ENCODE results near the gene PCDH7. TPM values are rescaled to one million over a fixed set of nuclear protein-coding genes. Genes with fewer than 3 reads are reported as not detected.

The PCDH7 gene
- total RNA-seq, 2 experiments from 2014 or later = not detected

DNA sequence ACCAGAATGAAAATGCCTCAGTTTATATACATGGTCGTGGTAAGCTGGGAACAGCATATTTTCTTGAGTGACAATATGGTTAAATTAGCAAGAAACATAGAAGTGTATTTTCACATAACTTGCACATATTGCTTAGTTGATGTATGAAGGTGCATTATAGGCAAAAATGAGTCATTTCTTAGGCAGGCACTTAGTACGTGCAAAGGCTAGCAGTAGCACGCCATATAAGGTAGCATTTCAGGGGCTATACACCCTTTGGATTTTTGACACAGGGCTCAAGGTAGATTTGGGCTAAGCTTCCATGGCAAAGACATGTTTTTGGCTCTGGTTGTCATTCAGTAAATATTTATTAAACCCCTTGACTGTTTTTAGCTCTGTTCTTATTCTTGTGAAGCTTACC, 33.1 kb downstream of the PCDH7 start:
- DNase-seq = no peak
- no peak overlapping the region for H3K4me3 Mint-ChIP-seq
- H3K36me3 Mint-ChIP-seq = no peaks in the 10 kb centered on the region

DNA sequence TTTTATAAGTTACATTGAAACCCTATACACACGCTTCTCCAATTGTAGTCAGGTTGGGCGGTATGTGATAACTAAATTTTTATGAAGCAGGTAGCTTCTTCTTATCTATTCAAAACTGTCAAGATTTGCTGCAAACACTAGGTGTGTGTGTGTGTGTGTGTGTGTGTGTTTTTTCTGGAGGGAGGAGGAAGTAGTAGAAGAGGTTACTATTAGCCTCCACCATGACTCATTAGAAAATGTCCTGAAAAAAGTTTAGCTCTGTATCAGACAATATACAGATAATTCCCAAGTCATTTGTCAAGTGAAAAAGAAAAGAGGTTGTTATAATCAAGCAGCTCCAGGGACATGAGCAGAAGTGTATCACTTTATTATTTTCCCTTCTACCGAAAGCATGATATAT, 33.9 kb downstream of the PCDH7 start:
- Mint-ChIP-seq H3K36me3 (no peaks in the 10 kb centered on the region), H3K27ac (no peak overlapping the region), H3K4me1 (no peaks in the 10 kb centered on the region), H3K9me3 (ENCODE audit: low read depth) (peaks cover 2% of the 10 kb centered on the region), H3K4me3 (no peak overlapping the region), H3K27me3 (no peaks in the 10 kb centered on the region)
- no peak for DNase-seq
- CTCF ChIA-PET = no interaction called here
- ATAC-seq = no peak

More for the DNA sequence above, 33.1 kb downstream of the PCDH7 start:
- ATAC-seq = no peak
- Mint-ChIP-seq H3K27ac (no peak overlapping the region), H3K4me1 (no peaks in the 10 kb centered on the region), H3K27me3 (no peaks in the 10 kb centered on the region), H3K9me3 (ENCODE audit: low read depth) (peaks cover 2% of the 10 kb centered on the region)
- CTCF ChIA-PET = no interaction called here

DNA sequence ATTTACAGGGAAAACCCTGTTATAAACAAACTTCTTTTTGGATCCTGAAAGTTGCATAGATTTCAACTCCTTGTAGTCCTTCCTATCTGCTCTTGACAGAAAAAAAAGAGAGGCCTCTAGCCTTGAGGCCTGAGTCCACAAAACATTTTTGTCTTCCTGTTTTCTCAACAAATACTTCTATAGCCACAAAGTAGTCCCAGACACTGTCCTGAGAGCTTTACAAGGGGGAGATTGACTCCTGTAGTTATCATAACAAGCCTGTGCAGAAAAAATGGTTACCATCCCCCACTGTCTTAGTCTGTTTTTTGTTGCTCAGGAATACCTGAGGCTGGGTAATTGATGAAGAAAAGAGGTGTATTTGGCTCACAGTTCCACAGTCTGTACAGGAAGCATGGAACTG, 35.2 kb downstream of the PCDH7 start:
- no peaks in the 10 kb centered on the region for H3K9me3 Mint-ChIP-seq (ENCODE audit: low read depth)
- no peaks in the 10 kb centered on the region for H3K36me3 Mint-ChIP-seq
- CTCF ChIA-PET = no interaction called here
- no peaks in the 10 kb centered on the region for H3K4me1 Mint-ChIP-seq
- H3K27me3 Mint-ChIP-seq = no peaks in the 10 kb centered on the region
- no peak for DNase-seq
- H3K4me3 Mint-ChIP-seq = no peak overlapping the region
- ATAC-seq = no peak
- H3K27ac Mint-ChIP-seq = no peak overlapping the region

GRCh38 chr4:30756553-30756952, 36.4 kb downstream of the PCDH7 start:
- ATAC-seq (no peak), DNase-seq (no peak)
- CTCF ChIA-PET = no interaction called here
- no peaks in the 10 kb centered on the region for H3K9me3 Mint-ChIP-seq (ENCODE audit: low read depth)
- no peak overlapping the region for H3K27ac Mint-ChIP-seq
- no peak overlapping the region for H3K4me3 Mint-ChIP-seq
- no peaks in the 10 kb centered on the region for H3K4me1 Mint-ChIP-seq
- no peaks in the 10 kb centered on the region for H3K27me3 Mint-ChIP-seq
- no peaks in the 10 kb centered on the region for H3K36me3 Mint-ChIP-seq

DNA sequence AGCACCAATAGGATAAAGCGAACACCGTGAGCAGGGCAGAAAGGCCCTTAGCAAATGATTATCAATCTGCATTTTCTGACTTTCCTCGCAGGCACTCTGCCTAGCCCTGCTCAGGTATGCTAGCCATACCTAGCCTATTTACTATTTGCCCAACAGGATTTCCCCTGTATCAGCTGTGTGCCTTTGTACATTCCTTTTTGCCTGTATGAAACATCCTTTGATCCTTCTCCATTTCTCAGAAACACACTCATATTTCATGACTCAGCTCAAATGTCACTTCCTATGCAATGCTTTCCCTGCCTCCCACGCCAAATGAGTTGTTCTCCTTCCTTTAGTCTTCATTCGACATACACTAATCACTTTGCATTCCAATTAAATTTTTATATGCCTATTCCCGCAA, 37.2 kb downstream of the PCDH7 start:
- DNase-seq = no peak
- Mint-ChIP-seq H3K36me3 (no peaks in the 10 kb centered on the region), H3K4me3 (no peak overlapping the region), H3K4me1 (no peaks in the 10 kb centered on the region), H3K27ac (no peak overlapping the region), H3K9me3 (ENCODE audit: low read depth) (no peaks in the 10 kb centered on the region), H3K27me3 (no peaks in the 10 kb centered on the region)
- CTCF ChIA-PET = no interaction called here
- ATAC-seq = no peak

DNA sequence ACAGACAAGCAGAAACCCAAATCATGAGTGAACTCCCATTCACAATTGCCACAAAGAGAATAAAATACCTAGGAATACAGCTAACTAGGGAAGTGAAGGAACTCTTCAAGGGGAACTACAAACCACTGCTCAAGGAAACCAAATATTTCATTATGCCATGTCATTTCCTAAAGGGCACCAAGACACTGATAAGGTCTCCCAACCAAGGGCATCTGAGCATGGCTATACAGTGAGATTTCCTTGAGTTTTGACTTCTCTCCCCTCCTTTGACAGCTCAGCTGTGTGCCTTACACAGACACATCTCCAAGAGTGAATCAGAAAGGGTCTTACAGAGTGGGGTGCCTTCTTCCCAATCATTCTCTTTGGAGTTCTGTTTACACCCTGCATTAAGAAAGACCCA, 40.4 kb downstream of the PCDH7 start:
- Mint-ChIP-seq H3K4me3 (no peak overlapping the region), H3K36me3 (no peaks in the 10 kb centered on the region), H3K4me1 (no peaks in the 10 kb centered on the region), H3K27ac (no peak overlapping the region), H3K27me3 (no peaks in the 10 kb centered on the region), H3K9me3 (ENCODE audit: low read depth) (no peaks in the 10 kb centered on the region)
- no peak for ATAC-seq
- no peak for DNase-seq
- CTCF ChIA-PET = no interaction called here

DNA sequence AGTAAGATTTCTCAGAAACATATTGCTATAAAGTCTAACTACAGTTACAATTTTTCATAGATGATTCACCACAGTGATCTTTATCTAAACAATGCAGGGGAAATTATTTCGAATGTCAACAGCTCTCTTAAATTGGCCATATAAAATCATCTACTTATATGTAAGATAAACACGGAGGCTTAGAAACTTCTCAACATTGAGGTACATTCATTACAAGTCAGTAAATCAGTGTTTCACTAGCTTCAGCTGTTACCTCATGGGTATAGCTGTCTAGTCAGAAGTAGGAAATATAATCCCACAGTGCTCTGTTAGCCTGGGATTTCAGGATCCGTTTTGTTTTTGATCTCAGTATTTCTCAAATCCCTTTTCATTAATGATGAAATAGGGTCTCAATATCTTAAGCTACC, 43.2 kb downstream of the PCDH7 start:
- no peaks in the 10 kb centered on the region for H3K4me1 Mint-ChIP-seq
- H3K9me3 Mint-ChIP-seq (ENCODE audit: low read depth) = no peaks in the 10 kb centered on the region
- no peaks in the 10 kb centered on the region for H3K27me3 Mint-ChIP-seq
- DNase-seq (no peak), ATAC-seq (no peak)
- no peak overlapping the region for H3K27ac Mint-ChIP-seq
- CTCF ChIA-PET = interaction anchor here (1.1 kb wide), 1 partner anchor 240 kb away, joined by 3 read pairs; no protein-coding TSS in a partner anchor
- no peak overlapping the region for H3K4me3 Mint-ChIP-seq
- H3K36me3 Mint-ChIP-seq = no peaks in the 10 kb centered on the region

DNA sequence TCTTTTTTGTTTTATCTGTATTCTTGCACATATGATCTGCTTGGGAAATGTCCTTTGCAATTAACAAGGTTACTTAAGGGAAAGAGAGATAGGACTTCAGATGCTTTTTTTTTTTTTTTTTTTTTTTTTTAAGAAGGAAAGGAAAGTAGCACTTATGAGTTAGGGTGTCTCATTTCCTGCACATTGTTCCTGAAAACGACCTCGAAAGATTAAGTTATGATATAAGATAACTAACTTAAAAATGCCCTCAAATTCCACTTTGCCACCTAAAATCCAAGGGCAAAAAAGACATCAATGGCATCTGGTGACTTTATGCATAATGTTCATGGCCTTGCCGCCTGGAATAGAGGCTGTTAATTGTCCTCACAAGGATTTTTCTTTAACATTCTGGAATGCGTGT, 44.9 kb downstream of the PCDH7 start:
- Mint-ChIP-seq H3K27ac (no peak overlapping the region), H3K27me3 (no peaks in the 10 kb centered on the region), H3K36me3 (no peaks in the 10 kb centered on the region), H3K4me1 (no peaks in the 10 kb centered on the region), H3K4me3 (no peak overlapping the region), H3K9me3 (ENCODE audit: low read depth) (no peaks in the 10 kb centered on the region)
- CTCF ChIA-PET = no interaction called here
- DNase-seq = no peak
- ATAC-seq = no peak

DNA sequence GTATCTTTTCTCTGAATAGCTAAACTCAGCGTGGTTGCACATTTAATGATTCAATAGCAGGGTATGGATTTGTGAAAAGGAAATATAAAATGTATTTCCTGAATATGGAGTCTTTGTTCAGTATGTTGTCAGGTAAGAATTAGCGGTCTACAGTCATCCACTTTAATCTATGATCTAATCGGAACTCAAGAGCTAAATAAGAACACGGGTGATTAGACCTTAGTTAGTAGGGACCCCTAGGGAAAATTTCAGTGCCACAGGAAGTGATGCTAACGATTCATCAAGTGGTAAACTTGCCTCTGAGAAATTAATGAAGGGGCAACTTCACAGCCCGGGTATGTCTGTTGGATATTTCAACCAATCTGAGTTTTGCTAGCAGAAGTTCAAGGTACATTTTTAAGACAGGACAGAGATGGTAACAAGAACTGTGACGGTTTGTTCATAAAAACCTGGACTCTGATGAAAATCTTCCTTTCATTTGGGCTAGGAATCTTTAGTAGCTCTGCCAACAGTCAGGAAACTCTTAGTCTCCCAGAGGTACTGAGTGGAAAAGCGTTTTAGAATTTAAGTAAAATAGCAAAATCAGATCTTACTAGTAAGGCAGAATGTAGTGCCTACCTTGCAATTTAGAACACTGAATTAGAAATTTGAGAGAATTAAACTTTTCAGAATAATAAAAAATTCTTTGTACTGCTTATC, 47.1 kb downstream of the PCDH7 start:
- CTCF ChIA-PET = no interaction called here
- Mint-ChIP-seq H3K9me3 (ENCODE audit: low read depth) (no peaks in the 10 kb centered on the region), H3K27ac (no peak overlapping the region), H3K4me1 (no peaks in the 10 kb centered on the region), H3K27me3 (no peaks in the 10 kb centered on the region), H3K36me3 (no peaks in the 10 kb centered on the region), H3K4me3 (no peak overlapping the region)
- ATAC-seq (no peak), DNase-seq (no peak)

DNA sequence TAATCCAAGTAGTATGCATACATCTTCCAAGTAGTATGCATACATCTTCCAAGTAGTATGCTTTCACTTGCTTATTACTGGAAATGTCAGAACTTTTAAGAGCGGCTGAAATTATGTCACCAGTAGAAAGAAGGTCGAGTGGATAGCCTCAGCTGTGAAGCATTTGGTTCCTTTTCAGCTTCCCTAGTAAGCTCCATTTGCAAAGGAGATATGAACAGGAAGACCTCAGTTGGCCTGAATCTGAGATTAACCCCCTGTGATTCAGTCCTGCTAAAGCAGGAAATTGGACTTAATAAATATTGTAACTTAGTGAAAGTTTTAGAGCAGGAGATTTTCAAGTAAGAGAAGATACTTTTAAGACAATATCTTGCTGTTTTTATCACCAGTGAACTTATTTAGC, 48.1 kb downstream of the PCDH7 start:
- H3K9me3 Mint-ChIP-seq (ENCODE audit: low read depth) = no peaks in the 10 kb centered on the region
- H3K27me3 Mint-ChIP-seq = no peaks in the 10 kb centered on the region
- no peak overlapping the region for H3K27ac Mint-ChIP-seq
- no peak for ATAC-seq
- H3K36me3 Mint-ChIP-seq = no peaks in the 10 kb centered on the region
- CTCF ChIA-PET = no interaction called here
- no peak overlapping the region for H3K4me3 Mint-ChIP-seq
- DNase-seq = no peak
- H3K4me1 Mint-ChIP-seq = no peaks in the 10 kb centered on the region

DNA sequence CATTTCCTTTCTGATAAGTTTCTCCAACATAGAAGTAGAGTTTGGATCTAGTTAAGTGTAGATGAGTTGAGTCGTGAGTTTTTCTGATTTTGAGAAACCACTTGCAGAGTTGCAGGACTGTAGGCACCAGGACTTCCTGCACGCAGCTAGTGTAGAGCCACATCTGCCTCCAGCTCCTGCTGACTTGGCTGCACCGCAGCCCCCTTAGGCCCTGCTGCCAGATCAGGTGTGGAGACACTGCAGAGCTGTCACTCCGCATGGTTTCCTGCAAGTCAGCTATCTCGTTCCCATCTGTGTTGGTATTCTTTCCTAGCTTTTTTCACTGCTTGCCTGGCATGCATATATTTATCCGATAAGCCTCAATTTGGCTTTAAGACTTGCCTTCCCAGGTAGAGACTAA, 48.9 kb downstream of the PCDH7 start:
- DNase-seq (no peak), ATAC-seq (no peak)
- no peaks in the 10 kb centered on the region for H3K27me3 Mint-ChIP-seq
- no peaks in the 10 kb centered on the region for H3K36me3 Mint-ChIP-seq
- CTCF ChIA-PET = no interaction called here
- no peak overlapping the region for H3K27ac Mint-ChIP-seq
- H3K4me1 Mint-ChIP-seq = no peaks in the 10 kb centered on the region
- no peak overlapping the region for H3K4me3 Mint-ChIP-seq
- no peaks in the 10 kb centered on the region for H3K9me3 Mint-ChIP-seq (ENCODE audit: low read depth)

GRCh38 chr4:30770049-30770549, 49.9 kb downstream of the PCDH7 start:
- CTCF ChIA-PET = no interaction called here
- DNase-seq = no peak
- Mint-ChIP-seq H3K9me3 (ENCODE audit: low read depth) (no peaks in the 10 kb centered on the region), H3K36me3 (no peaks in the 10 kb centered on the region), H3K4me3 (no peak overlapping the region), H3K4me1 (no peaks in the 10 kb centered on the region), H3K27me3 (no peaks in the 10 kb centered on the region), H3K27ac (no peak overlapping the region)
- ATAC-seq = no peak

GRCh38 chr4:30770812-30771211, 50.6 kb downstream of the PCDH7 start:
- no peak overlapping the region for H3K27ac Mint-ChIP-seq
- H3K9me3 Mint-ChIP-seq (ENCODE audit: low read depth) = no peaks in the 10 kb centered on the region
- no peak for DNase-seq
- no peak overlapping the region for H3K4me3 Mint-ChIP-seq
- H3K36me3 Mint-ChIP-seq = no peaks in the 10 kb centered on the region
- CTCF ChIA-PET = no interaction called here
- H3K27me3 Mint-ChIP-seq = no peaks in the 10 kb centered on the region
- ATAC-seq = no peak
- H3K4me1 Mint-ChIP-seq = no peaks in the 10 kb centered on the region

GRCh38 chr4:30776451-30776850, 56.3 kb downstream of the PCDH7 start:
- DNase-seq (no peak), ATAC-seq (no peak)
- Mint-ChIP-seq H3K4me1 (no peaks in the 10 kb centered on the region), H3K27me3 (no peaks in the 10 kb centered on the region), H3K36me3 (no peaks in the 10 kb centered on the region), H3K9me3 (ENCODE audit: low read depth) (no peaks in the 10 kb centered on the region), H3K27ac (no peak overlapping the region), H3K4me3 (no peak overlapping the region)
- CTCF ChIA-PET = no interaction called here

- CTCF ChIA-PET = no interaction called here
- no peaks in the 10 kb centered on the region for H3K27me3 Mint-ChIP-seq
- ATAC-seq (no peak), DNase-seq (no peak)
- H3K4me3 Mint-ChIP-seq = no peak overlapping the region
- no peaks in the 10 kb centered on the region for H3K36me3 Mint-ChIP-seq
- H3K27ac Mint-ChIP-seq = no peak overlapping the region
- no peaks in the 10 kb centered on the region for H3K4me1 Mint-ChIP-seq
- H3K9me3 Mint-ChIP-seq (ENCODE audit: low read depth) = no peaks in the 10 kb centered on the region
Measured at GRCh38 chr4:30776921-30777415, 56.8 kb downstream of the PCDH7 start.

Measured in activated CD8-positive, alpha-beta memory T cell treated with anti-CD3 and anti-CD28 coated beads, Interleukin-2, amount 10 ng/mL, durations not matched to agents 7 days and 5 days (primary cell).